Neural cell (in vitro differentiated cells): ENCODE measurements around the gene SLC26A5.

ENCODE experiments used
- CTCF ChIP-seq: fragments of 450-650 bp; IDR thresholded peaks from 2 replicates; pipeline ENCODE4 v1.5.1; 2014; ENCODE audit warnings: antibody characterized with exemption, mild to moderate bottlenecking, moderate library complexity; ENCODE audit not compliant: poor library complexity, severe bottlenecking
- EP300 ChIP-seq: fragments of 450-650 bp; conservative IDR thresholded peaks from 2 replicates; pipeline ENCODE4 v1.6.1; 2014; ENCODE audit warnings: antibody characterized with exemption, mild to moderate bottlenecking, moderate library complexity; ENCODE audit not compliant: poor library complexity, severe bottlenecking
- EZH2 ChIP-seq: fragments of 200-600, 300-800 bp; shearing (Covaris generic), sonication (generic); IDR thresholded peaks from 2 replicates; pipeline ENCODE4 v1.6.1; 2014; ENCODE audit warnings: antibody characterized with exemption, low read length, borderline replicate concordance, mild to moderate bottlenecking; ENCODE audit not compliant: insufficient read depth, poor library complexity, severe bottlenecking
- POLR2AphosphoS5 ChIP-seq: IDR thresholded peaks from 2 replicates; pipeline ENCODE4 v1.6.1; 2012
- REST ChIP-seq: IDR thresholded peaks from 2 replicates; pipeline ENCODE4 v1.6.1; 2012; ENCODE audit warnings: borderline replicate concordance
- TAF1 ChIP-seq: IDR thresholded peaks from 2 replicates; pipeline ENCODE4 v1.6.1; 2012; ENCODE audit warnings: low read depth

GRCh38 chr7:103432712-103433111, 13.3 kb downstream of the SLC26A5 start:
- TF ChIP-seq CTCF (no peak), EP300 (no peak), EZH2 (no peak), POLR2AphosphoS5 (no peak), TAF1 (no peak), REST (no peak)
